ENCODE measurements around the gene MAGEB6.
"Not testable (repeated sequence)": the region's sequence is repeated elsewhere in the genome, so short reads cannot be mapped to it uniquely, and the experiment has no call there.

Gene MAGEB6

GRCh38 chrX:26192204-26192603 lies at the start of gene MAGEB6:
TSS of gene MAGEB6 (plus strand) at chrX:26192440. CDS start at chrX:26193847, 1,407 bp downstream.
- DNase-seq, result no peak

GRCh38 chrX:26146024-26146423 lies 46.2 kb upstream of the MAGEB6 start:
- no peak for DNase-seq

- DNase-seq, result no peak
These were observed 31.9 kb upstream of the MAGEB6 start, which contains the start of gene MAGEB6B for GRCh38 chrX:26160301-26160700. TSS of gene MAGEB6B (plus strand) at chrX:26160601. CDS start at chrX:26160601, 0 bp downstream.

- DNase-seq, result no peak
These were observed 11.3 kb downstream of the MAGEB6 start for GRCh38 chrX:26203561-26203960.

GRCh38 chrX:26204717-26205116 lies 12.5 kb downstream of the MAGEB6 start:
- not testable (repeated sequence) for DNase-seq

GRCh38 chrX:26208012-26208411 lies 15.8 kb downstream of the MAGEB6 start:
- no peak for DNase-seq

- DNase-seq, result no peak
These were observed 23.6 kb downstream of the MAGEB6 start, which contains the start of gene MAGEB5 for GRCh38 chrX:26215869-26216268. TSS of gene MAGEB5 (plus strand) at chrX:26216169. CDS start at chrX:26217302, 1,133 bp downstream.

GRCh38 chrX:26219351-26219750 lies 27.1 kb downstream of the MAGEB6 start:
- DNase-seq, result no peak

GRCh38 chrX:26234177-26234576 lies 41.9 kb downstream of the MAGEB6 start:
- DNase-seq, result no peak
